Activated CD8-positive, alpha-beta memory T cell treated with anti-CD3 and anti-CD28 coated beads, Interleukin-2, amount 50 U/mL, for 4 hours (primary cell): ENCODE data around the gene VSIG8.

Experiments
- DNase-seq: peaks from one replicate; pipeline ENCODE4 v3.0.0-alpha.2; 2020

VSIG8 gene

GRCh38 chr1:159882527-159882862, 20.0 kb upstream of the VSIG8 start:
- no peak for DNase-seq

GRCh38 chr1:159881622-159882526, 19.4 kb upstream of the VSIG8 start:
- DNase-seq, result no peak

DNA sequence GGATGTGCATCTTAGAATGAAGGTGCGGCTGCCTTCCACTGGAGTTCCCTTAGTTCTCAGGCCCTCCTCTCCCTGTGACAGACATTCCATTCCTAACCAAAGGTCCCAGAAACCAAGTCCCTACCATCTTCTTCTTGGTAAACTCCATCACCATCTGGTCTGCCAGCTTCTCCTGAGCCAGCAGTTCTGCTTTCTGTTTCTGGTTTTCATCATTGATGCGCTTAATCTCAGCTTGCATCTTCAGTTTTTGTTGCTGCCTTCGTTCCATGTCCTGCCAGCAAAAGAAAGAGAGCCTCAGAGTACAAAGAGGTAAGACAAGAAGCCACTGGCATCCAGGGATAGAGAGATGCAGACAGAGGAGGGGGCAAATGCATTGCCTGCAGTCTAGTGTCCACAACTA, 18.0 kb upstream of the VSIG8 start:
- no peak for DNase-seq

- DNase-seq, result no peak
These were observed 17.5 kb upstream of the VSIG8 start for GRCh38 chr1:159879977-159880376.

- no peak for DNase-seq
These were observed 16.7 kb upstream of the VSIG8 start for GRCh38 chr1:159879136-159879535.

DNA sequence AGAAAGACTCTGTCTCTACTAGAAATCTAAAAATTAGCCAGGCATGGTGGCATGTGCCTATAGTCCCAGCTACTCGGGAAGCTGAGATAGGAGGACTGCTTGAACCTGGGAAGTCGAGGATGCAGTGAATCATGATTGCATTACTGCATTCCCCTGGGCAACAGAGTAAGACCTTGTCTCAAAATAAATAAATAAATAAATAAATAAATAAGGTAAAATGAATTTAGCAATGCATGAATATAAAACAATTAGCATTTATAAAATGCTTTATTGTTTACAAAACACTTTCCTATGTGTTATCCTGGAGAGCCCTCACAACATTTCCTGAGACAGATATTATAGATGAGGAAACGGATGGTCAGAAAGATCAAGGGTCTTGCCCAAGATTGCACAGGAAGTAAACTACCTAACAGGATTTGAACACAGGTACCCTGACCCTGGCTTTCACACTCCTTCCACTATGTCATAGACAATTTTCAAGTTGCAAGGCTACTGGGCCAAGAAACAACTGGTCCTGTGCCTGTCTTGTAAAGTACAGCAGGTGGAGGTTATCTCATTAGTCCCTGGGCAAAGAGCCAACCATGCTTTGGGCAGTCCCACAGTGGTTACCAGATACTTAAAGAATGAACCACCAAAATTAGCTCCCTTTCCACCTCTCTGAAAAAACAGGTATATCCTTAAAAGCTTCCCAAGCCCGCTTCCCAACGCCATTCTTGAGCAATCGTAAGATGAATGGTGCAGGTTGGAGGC, 15.4 kb upstream of the VSIG8 start:
- no peak for DNase-seq

GRCh38 chr1:159873530-159874143, 11.2 kb upstream of the VSIG8 start:
- DNase-seq, result no peak

DNA sequence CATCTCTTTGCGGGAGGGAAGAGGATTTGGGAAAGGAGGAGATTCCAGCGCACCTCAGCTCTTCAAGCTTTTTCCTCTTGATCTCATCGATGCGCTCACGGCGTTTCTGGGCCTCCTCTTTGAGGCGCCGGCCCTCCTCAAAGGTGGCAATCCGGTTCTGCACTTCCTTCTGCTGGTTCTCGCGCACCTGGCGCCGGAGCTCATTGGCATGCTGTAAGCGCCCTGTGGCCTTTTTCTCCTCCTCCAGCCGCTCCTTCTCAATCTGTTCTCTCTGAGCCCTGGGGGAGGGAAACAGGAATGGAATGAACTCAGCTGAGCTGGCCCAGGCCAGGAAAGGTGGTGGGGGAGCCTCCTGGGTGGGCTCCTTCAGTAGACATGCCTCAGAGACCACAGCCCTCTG, 10.4 kb upstream of the VSIG8 start:
- no peak for DNase-seq

GRCh38 chr1:159870704-159871103, 8.2 kb upstream of the VSIG8 start:
- DNase-seq, result no peak

DNA sequence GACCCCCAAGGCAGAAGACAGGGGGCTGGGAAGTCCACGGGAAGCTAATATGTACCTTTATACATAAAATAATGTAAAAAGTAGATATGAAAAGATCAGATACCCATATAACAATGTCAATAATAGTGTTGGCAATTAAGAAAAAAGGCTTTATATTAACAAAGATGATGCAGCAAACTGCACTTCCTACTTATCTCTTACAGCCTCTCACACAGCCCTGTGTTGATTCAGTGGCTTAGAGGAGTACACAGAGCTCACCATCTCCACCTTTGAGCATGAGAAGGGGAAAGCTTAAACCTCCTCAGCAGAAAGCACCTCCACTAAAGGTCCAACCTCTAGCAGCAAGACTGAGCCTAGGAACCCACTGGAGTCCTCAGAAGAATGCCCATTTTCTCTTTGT, 7.2 kb upstream of the VSIG8 start:
- no peak for DNase-seq

DNA sequence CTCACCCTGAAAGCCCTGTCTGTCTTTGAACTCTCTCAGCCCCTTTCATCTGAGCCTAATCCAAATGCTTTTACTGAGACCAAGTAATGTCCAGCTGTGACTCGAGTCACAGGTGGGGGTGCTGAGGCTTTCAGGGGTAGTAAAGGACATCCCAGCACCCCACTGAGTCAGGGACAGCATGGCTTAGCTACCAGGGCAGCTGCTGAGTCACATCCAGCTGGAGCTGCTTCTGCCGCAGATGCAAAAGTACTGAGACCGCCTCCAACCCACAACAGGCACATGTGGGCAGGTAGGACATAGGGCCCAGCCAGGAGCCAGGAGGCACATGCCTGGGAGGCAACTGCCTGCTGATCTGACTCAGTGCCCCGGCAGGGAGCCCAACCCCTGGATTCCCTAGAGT, 6.7 kb upstream of the VSIG8 start:
- DNase-seq, result no peak

DNA sequence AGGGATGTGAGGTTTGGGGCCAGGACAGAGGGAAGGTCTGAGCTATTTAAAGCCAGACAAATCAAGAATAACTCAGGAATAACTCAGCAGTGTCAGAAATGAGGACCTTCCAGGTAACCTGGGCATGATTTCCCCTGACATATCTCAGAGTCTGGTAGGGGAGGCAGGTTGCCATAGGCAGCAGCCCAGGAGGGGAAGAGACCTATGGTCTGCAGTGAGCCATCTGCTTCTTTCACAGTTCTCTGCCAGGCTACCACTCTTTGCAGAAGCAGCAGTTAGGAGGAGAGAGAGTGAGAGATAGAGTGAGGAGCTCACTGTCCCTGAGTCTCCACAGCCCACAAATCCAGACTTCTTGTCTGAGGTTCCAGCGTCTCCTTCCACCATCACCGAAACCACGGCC, 6.3 kb upstream of the VSIG8 start:
- DNase-seq, result no peak

DNA sequence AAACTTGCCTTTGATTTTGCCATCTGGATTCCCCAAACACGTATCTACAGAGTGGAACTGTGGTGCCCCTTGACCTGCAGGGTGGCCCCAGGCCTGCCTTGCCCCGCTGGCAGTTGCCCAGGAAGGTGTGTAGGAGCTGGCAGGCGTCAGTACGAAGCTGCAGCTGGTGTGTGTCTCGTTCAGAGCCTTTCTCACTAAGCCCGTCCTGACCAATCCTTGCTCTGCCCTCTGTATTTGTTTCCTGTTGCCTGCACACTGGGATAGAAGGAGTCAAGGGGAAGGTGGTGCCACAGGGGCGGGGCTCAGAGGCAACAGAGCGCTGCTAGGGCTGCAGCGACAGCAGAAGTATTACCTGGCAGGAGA, 5.2 kb upstream of the VSIG8 start:
- no peak for DNase-seq

DNA sequence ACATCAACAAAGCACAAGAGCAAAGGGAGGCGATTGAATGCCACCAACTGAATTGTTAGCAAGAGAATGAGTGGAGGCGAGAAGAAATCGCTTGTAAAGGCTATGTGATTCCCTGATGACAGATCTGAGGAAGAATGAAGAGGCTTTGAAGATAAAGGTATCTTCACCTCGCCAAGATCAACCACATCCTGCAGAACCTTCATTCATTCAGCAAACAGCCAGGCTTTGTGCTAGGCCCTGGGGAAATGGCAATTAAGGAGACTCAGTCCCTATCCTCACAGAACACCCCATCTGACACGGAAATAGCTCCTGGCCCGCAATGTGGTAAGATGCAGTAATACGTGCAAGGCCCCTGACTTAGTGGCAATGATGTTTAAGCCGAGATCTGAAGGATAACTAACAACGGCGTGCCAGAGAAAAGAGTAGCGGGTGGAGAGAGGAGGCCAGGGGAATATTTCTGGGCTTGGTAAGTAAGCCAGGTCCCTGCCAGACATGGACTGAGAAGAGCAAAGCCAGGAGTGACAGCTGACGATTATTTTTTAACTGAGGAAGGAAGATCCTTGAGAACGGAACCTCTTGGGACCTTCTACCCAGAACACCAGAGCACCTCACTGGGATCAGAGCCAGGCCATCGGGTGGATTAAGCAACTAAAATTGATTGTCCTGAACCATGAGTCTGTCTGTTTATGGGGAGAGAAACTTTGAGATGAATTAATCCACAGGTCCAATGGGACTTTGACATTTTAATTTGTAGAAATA, 4.6 kb upstream of the VSIG8 start:
- no peak for DNase-seq

DNA sequence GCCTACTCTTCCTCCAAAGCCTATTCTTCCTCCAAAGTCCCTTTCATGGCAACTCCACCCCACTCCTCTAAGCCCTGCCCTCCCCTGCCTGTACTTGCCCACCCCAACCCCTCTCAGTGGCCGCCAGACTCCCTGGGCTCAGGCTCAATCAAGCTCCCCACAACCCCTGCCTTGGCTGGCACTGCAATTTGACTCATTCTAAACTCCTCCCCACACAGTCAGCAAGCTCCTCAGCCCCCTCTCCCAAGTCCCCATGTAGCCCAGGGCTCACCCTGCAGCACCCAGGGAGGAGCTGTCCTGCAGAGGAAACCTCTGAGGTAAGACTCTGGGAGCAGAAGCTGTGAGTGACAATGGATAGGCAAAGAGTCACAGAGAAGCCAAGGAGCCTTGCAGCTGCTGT, 3.6 kb upstream of the VSIG8 start:
- no peak for DNase-seq

DNA sequence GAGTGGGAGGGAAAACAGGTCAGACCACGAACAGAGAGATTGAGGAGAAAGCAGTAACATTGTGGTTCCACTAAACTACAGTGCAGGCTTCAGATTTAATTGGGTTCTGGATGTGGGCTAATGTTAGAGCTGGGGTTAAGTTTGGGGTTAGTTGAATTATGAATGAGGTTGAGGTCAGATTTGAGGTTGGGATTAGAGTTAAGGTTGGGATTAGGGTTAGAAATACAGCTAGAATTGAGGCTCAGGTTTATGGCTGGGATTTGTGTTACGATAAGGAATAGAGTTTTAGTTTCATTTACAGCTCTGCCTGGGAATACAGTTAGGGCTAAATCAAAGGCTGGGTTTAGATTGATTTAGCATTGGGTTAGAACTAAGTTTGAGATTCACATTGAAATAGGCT, 1.8 kb upstream of the VSIG8 start:
- no peak for DNase-seq

GRCh38 chr1:159862031-159862430, 426 bp downstream of the VSIG8 start:
- DNase-seq, result no peak

GRCh38 chr1:159861218-159861617, 1.2 kb downstream of the VSIG8 start:
- no peak for DNase-seq

DNA sequence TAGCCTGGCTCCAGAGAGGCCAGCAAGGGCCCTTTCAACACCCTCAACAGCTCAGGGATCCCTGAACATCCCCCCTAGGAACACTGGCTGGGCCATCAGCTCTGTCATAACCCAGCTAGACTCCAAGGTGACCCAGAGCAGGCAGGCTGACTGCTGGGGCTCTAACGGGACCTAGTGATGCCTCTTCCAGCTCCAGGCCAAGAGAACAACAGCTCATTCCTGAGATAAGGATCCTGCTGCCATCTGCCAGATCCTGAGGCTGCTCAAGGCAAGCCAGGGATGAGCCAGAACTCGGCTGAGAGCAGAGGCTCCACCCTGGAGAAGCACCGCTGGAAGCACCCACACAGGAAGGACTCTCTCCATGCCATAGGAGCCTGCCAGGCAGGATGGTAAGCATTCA, 2.0 kb downstream of the VSIG8 start:
- no peak for DNase-seq

GRCh38 chr1:159859767-159860322, 2.6 kb downstream of the VSIG8 start:
- no peak for DNase-seq

GRCh38 chr1:159857889-159858288, 4.6 kb downstream of the VSIG8 start:
- DNase-seq, result no peak

DNA sequence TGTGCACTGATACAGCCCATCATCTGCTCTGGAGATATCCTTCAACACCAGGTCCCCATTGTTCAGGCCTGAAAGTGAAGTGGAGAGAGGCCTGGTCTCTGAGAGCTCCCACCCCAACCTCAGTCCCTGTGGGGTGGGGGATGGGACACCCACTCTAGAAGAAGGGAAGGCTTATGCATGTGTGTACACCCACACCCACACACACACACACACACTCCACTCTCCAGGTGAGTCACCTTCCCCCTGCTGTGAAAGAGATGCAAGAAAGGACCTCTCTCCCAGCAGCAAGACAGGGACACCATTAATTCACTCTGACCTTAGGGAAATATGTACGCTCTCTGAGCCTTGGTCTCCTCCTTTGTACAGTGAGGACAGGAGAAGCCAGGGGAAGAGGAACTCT, 5.9 kb downstream of the VSIG8 start:
- DNase-seq, result no peak

DNA sequence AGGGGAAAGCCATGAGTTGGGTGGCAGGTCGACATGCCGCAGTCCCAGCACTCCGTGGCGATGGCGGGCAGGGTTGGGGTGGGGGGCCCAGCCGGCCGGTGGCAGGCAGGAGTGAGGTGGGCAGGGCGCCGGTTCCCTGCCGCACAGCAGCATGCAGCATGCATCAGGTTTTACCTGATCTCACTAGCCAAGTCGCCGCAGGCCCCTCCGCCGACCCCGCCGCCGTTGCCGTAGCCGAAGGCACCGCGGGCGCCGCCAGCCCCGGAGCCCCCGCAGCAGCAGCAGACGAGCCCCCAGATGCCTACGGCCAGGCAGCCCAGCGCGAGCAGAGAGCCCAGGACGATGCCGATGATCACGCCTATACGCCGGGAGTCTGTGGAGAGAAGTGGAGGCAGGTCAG, 6.7 kb downstream of the VSIG8 start:
- DNase-seq, result no peak
